Endodermal cell (in vitro differentiated cells): Measurements from ENCODE around the gene HCFC1. TPM values are rescaled to one million over a fixed set of nuclear protein-coding genes. Genes with fewer than 3 reads are reported as not detected.

Experiments used
- DNase-seq: peaks from one replicate; pipeline ENCODE4 v3.0.0-alpha.2; 2017
- H3K27ac ChIP-seq: 2 replicates; pipeline ENCODE4 v1.5.1; 2013; ENCODE audit warnings: mild to moderate bottlenecking, low read depth, low read length, moderate library complexity
- H3K27me3 ChIP-seq: 2 replicates; pipeline ENCODE4 v1.6.1; 2013; ENCODE audit warnings: mild to moderate bottlenecking, low read length, moderate library complexity; ENCODE audit not compliant: insufficient read depth, control insufficient read depth, poor library complexity, severe bottlenecking
- H3K36me3 ChIP-seq: 2 replicates; pipeline ENCODE4 v1.7.0; 2013; ENCODE audit warnings: mild to moderate bottlenecking, low read length, moderate library complexity; ENCODE audit not compliant: control insufficient read depth, insufficient read depth
- H3K4me1 ChIP-seq: one replicate; pipeline ENCODE4 v1.7.0; 2013; ENCODE audit warnings: low read length; ENCODE audit not compliant: control insufficient read depth, insufficient read depth
- H3K4me3 ChIP-seq: 2 replicates; pipeline ENCODE4 v1.5.1; 2013; ENCODE audit warnings: mild to moderate bottlenecking, low read length, moderate library complexity
- H3K9ac ChIP-seq: 2 replicates; pipeline ENCODE4 v1.6.1; 2013; ENCODE audit warnings: mild to moderate bottlenecking, low read length, moderate library complexity; ENCODE audit not compliant: poor library complexity, severe bottlenecking; ENCODE audit errors: extremely low read depth
- H3K9me3 ChIP-seq: 2 replicates; pipeline ENCODE4 v1.6.1; 2013; ENCODE audit warnings: mild to moderate bottlenecking, low read length, moderate library complexity; ENCODE audit not compliant: control insufficient read depth
- H3K27ac Mint-ChIP-seq: 2 replicates; pipeline ENCODE4 v1.8.0; 2020; ENCODE audit warnings: mixed read lengths
- H3K27me3 Mint-ChIP-seq: 2 replicates; pipeline ENCODE4 v1.8.0; 2021; ENCODE audit warnings: mild to moderate bottlenecking, mixed read lengths; ENCODE audit not compliant: insufficient read depth
- H3K36me3 Mint-ChIP-seq: 2 replicates; pipeline ENCODE4 v1.8.0; 2020; ENCODE audit warnings: low read depth, mixed read lengths
- H3K4me1 Mint-ChIP-seq: 2 replicates; pipeline ENCODE4 v1.8.0; 2020; ENCODE audit warnings: mixed read lengths
- H3K4me3 Mint-ChIP-seq: 2 replicates; pipeline ENCODE4 v1.8.0; 2020; ENCODE audit warnings: mild to moderate bottlenecking, moderate library complexity, mixed read lengths
- H3K9me3 Mint-ChIP-seq: 2 replicates; pipeline ENCODE4 v1.8.0; 2020; ENCODE audit warnings: mild to moderate bottlenecking, mixed read lengths
- WGBS, 2 experiments: methylation state at CpG; one replicate each; pipeline versions ENCODE4 v1.1.5 to v1.1.7; 2013; ENCODE audit warnings: missing lambda C conversion rate in 2 of 2, mixed read lengths in 1 of 2; ENCODE audit not compliant: insufficient coverage in 1 of 2, insufficient read length in 1 of 2; 5-methylcytosine and 5-hydroxymethylcytosine counted together
- total RNA-seq, 2 donors: library from RNA; stranded (reverse); fragmentation: NEBNext Ultra II Directional in 1 of 2; extraction: Animal tissue kit (Norgen Biotek cat#: 25700) in 1 of 2; gene quantifications; 2 replicates in 1 of 2; 3 replicates in 1 of 2; pipeline ENCODE4 v1.2.1, GENCODE V29; 2021
- TF ChIP-seq, protein P1 (sequence below): fragments of 200-600 bp; sonication (generic); conservative IDR thresholded peaks from 2 replicates; pipeline ENCODE4 v1.5.0; 2021; ENCODE audit warnings: antibody characterized with exemption, mild to moderate bottlenecking

The HCFC1 gene
- total RNA-seq, 2 donors from 2014 or later = 93.4 to 112 TPM

- peaks cover 7% of the 10 kb centered on the region for H3K4me1 Mint-ChIP-seq
- no peaks in the 10 kb centered on the region for H3K4me1 ChIP-seq
- no peak for DNase-seq
- no peak overlapping the region for H3K9ac ChIP-seq
- H3K4me3 ChIP-seq = no peak overlapping the region
- no peak overlapping the region for H3K27ac ChIP-seq
- peaks cover 8% of the 10 kb centered on the region for H3K36me3 ChIP-seq
- no peaks in the 10 kb centered on the region for H3K27me3 Mint-ChIP-seq
- no peak overlapping the region for H3K4me3 Mint-ChIP-seq
- H3K9me3 ChIP-seq = no peaks in the 10 kb centered on the region
- peaks cover 72% of the 10 kb centered on the region for H3K9me3 Mint-ChIP-seq
- TF ChIP-seq, protein P1, sequence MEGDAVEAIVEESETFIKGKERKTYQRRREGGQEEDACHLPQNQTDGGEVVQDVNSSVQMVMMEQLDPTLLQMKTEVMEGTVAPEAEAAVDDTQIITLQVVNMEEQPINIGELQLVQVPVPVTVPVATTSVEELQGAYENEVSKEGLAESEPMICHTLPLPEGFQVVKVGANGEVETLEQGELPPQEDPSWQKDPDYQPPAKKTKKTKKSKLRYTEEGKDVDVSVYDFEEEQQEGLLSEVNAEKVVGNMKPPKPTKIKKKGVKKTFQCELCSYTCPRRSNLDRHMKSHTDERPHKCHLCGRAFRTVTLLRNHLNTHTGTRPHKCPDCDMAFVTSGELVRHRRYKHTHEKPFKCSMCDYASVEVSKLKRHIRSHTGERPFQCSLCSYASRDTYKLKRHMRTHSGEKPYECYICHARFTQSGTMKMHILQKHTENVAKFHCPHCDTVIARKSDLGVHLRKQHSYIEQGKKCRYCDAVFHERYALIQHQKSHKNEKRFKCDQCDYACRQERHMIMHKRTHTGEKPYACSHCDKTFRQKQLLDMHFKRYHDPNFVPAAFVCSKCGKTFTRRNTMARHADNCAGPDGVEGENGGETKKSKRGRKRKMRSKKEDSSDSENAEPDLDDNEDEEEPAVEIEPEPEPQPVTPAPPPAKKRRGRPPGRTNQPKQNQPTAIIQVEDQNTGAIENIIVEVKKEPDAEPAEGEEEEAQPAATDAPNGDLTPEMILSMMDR = no peak
- no peaks in the 10 kb centered on the region for H3K27me3 ChIP-seq
- H3K36me3 Mint-ChIP-seq = peaks cover 14% of the 10 kb centered on the region
- 80 to 95% methylated on average over 1 to 10 of the region's 10 CpGs for WGBS, 2 experiments
- H3K27ac Mint-ChIP-seq = no peak overlapping the region
Observed at GRCh38 chrX:153929576-153929975, 42.0 kb downstream of the HCFC1 start.

- peak overlapping the region; percentile 71 for H3K4me3 Mint-ChIP-seq
- Histone ChIP-seq H3K4me3 (no peak overlapping the region), H3K27me3 (no peaks in the 10 kb centered on the region), H3K9me3 (no peaks in the 10 kb centered on the region), H3K27ac (no peak overlapping the region), H3K4me1 (no peaks in the 10 kb centered on the region), H3K9ac (no peak overlapping the region), H3K36me3 (peaks cover 8% of the 10 kb centered on the region)
- TF ChIP-seq, protein P1 = no peak
- H3K27ac Mint-ChIP-seq = no peak overlapping the region
- WGBS, 2 experiments = 80 to 85% methylated on average over 4 to 6 of the region's 9 CpGs
- peaks cover 14% of the 10 kb centered on the region for H3K36me3 Mint-ChIP-seq
- H3K4me1 Mint-ChIP-seq = peaks cover 3% of the 10 kb centered on the region
- DNase-seq = no peak
- peaks cover 71% of the 10 kb centered on the region for H3K9me3 Mint-ChIP-seq
- no peaks in the 10 kb centered on the region for H3K27me3 Mint-ChIP-seq
Observed at GRCh38 chrX:153928846-153929245, 42.8 kb downstream of the HCFC1 start.

GRCh38 chrX:153927922-153928760 lies 43.5 kb downstream of the HCFC1 start:
- WGBS, 2 experiments = 0% methylated on average over 73 of the region's 76 CpGs; no CpG with 5 or more reads in 1 of the 2 experiments
- Mint-ChIP-seq H3K36me3 (peaks cover 13% of the 10 kb centered on the region), H3K4me3 (peak overlapping the region; percentile 71), H3K4me1 (peaks cover 2% of the 10 kb centered on the region), H3K9me3 (peaks cover 70% of the 10 kb centered on the region), H3K27ac (peak overlapping the region; percentile 86), H3K27me3 (no peaks in the 10 kb centered on the region)
- no peaks in the 10 kb centered on the region for H3K4me1 ChIP-seq
- H3K36me3 ChIP-seq = peaks cover 8% of the 10 kb centered on the region
- peak; percentile 96 for DNase-seq
- TF ChIP-seq, protein P1 = no peak
- no peaks in the 10 kb centered on the region for H3K27me3 ChIP-seq
- no peaks in the 10 kb centered on the region for H3K9me3 ChIP-seq
- peak overlapping the region; percentile 94 for H3K27ac ChIP-seq
- H3K4me3 ChIP-seq = peak overlapping the region; percentile 82
- peak overlapping the region; percentile 79 for H3K9ac ChIP-seq
